SJSA1 (cell line): ENCODE data around the gene IRAK4. TPM values are rescaled to one million over a fixed set of nuclear protein-coding genes. Genes with fewer than 3 reads are reported as not detected.

Experiments
- DNase-seq, 2 experiments: peaks; one replicate each; pipeline ENCODE4 v3.0.0-alpha.2; 2015 to 2020; ENCODE audit warnings: low spot score in 2 of 2, low read depth in 1 of 2
- H3K27ac ChIP-seq: fragments of 250-450 bp; sonication (Bioruptor Pico); 2 replicates; pipeline ENCODE4 v1.5.1; 2020; ENCODE audit warnings: mild to moderate bottlenecking, moderate library complexity
- H3K27me3 ChIP-seq: fragments of 250-450 bp; sonication (Bioruptor Pico); replicated peaks from 2 replicates; pipeline ENCODE4 v1.5.1; 2020; ENCODE audit warnings: mild to moderate bottlenecking, moderate library complexity
- H3K36me3 ChIP-seq: fragments of 250-450 bp; sonication (Bioruptor Pico); 2 replicates; pipeline ENCODE4 v1.5.1; 2020; ENCODE audit warnings: mild to moderate bottlenecking
- H3K4me1 ChIP-seq: fragments of 250-450 bp; sonication (Bioruptor Pico); replicated peaks from 2 replicates; pipeline ENCODE4 v1.6.1; 2021; ENCODE audit warnings: mild to moderate bottlenecking
- H3K4me3 ChIP-seq: fragments of 250-450 bp; sonication (Bioruptor Pico); 2 replicates; pipeline ENCODE4 v1.5.1; 2020; ENCODE audit warnings: mild to moderate bottlenecking
- H3K9me3 ChIP-seq: fragments of 250-450 bp; sonication (Bioruptor Pico); replicated peaks from 2 replicates; pipeline ENCODE4 v1.5.1; 2020; ENCODE audit warnings: mild to moderate bottlenecking
- total RNA-seq: library from RNA; depleted of rRNA; stranded (reverse); fragments of >200 nt; shearing (Covaris generic); gene quantifications from 2 replicates; pipeline ENCODE4 v1.2.3, GENCODE V29; 2014

IRAK4 gene
- total RNA-seq, 1 experiment from 2014 or later, result 25.8 TPM

GRCh38 chr12:43795716-43796280, 37.0 kb downstream of the IRAK4 start:
- H3K36me3 ChIP-seq, result peaks cover 58% of the 10 kb centered on the region
- no peak for DNase-seq
- no peaks in the 10 kb centered on the region for H3K27me3 ChIP-seq

GRCh38 chr12:43797561-43798217, 38.9 kb downstream of the IRAK4 start:
- Histone ChIP-seq H3K36me3 (peaks cover 75% of the 10 kb centered on the region), H3K27ac (no peak overlapping the region; the same call in 1 of the 2 replicates), H3K4me1 (no peaks in the 10 kb centered on the region), H3K9me3 (no peaks in the 10 kb centered on the region), H3K4me3 (no peak overlapping the region), H3K27me3 (no peaks in the 10 kb centered on the region)
- DNase-seq, result no peak

More at GRCh38 chr12:43795716-43796280, 37.0 kb downstream of the IRAK4 start:
- Histone ChIP-seq H3K9me3 (no peaks in the 10 kb centered on the region), H3K4me1 (no peaks in the 10 kb centered on the region), H3K27ac (no peak overlapping the region), H3K4me3 (no peak overlapping the region)

- Histone ChIP-seq H3K36me3 (peaks cover 42% of the 10 kb centered on the region), H3K27ac (peak overlapping the region; percentile 95; the same call in 1 of the 2 replicates), H3K9me3 (no peaks in the 10 kb centered on the region), H3K27me3 (no peaks in the 10 kb centered on the region), H3K4me3 (peak overlapping the region; percentile 92), H3K4me1 (peaks cover 9% of the 10 kb centered on the region)
- DNase-seq, result no peak
These were observed 46.6 kb downstream of the IRAK4 start for GRCh38 chr12:43805149-43805859.

GRCh38 chr12:43805860-43806736, 47.3 kb downstream of the IRAK4 start, which contains the start of gene TWF1:
TWF1 (minus strand) TSS chr12:43806317; CDS start chr12:43806245, 72 bp downstream.
- H3K4me3 ChIP-seq, result peak within 1 kb of the TSS; percentile 92
- H3K27ac ChIP-seq, result peak within 1 kb of the TSS; percentile 95
- no peaks in the 10 kb centered on the region for H3K9me3 ChIP-seq
- DNase-seq, result peak; percentile 77 to 87
- no peaks in the 10 kb centered on the region for H3K27me3 ChIP-seq
- H3K36me3 ChIP-seq, result peaks cover 34% of the 10 kb centered on the region
- H3K4me1 ChIP-seq, result peaks cover 9% of the 10 kb centered on the region

GRCh38 chr12:43806737-43807072, 48.0 kb downstream of the IRAK4 start:
- no peaks in the 10 kb centered on the region for H3K9me3 ChIP-seq
- DNase-seq, result no peak
- H3K27ac ChIP-seq, result peak overlapping the region; percentile 95
- peak overlapping the region; percentile 92 for H3K4me3 ChIP-seq
- H3K27me3 ChIP-seq, result no peaks in the 10 kb centered on the region; the same call in 1 of the 2 replicates
- peaks cover 28% of the 10 kb centered on the region for H3K36me3 ChIP-seq
- peaks cover 9% of the 10 kb centered on the region for H3K4me1 ChIP-seq

- H3K4me3 ChIP-seq, result no peak overlapping the region
- H3K9me3 ChIP-seq, result no peaks in the 10 kb centered on the region
- H3K36me3 ChIP-seq, result peaks cover 21% of the 10 kb centered on the region
- H3K27me3 ChIP-seq, result no peaks in the 10 kb centered on the region; the same call in 1 of the 2 replicates
- H3K4me1 ChIP-seq, result peaks cover 9% of the 10 kb centered on the region
- DNase-seq, result peak in 1 of 2 experiments; percentile 7
- H3K27ac ChIP-seq, result no peak overlapping the region
These were observed 48.6 kb downstream of the IRAK4 start for GRCh38 chr12:43807386-43807785.

GRCh38 chr12:43812057-43812456, 53.3 kb downstream of the IRAK4 start:
- no peak overlapping the region for H3K27ac ChIP-seq
- H3K27me3 ChIP-seq, result no peaks in the 10 kb centered on the region; the same call in 1 of the 2 replicates
- no peaks in the 10 kb centered on the region for H3K36me3 ChIP-seq
- peaks cover 9% of the 10 kb centered on the region for H3K4me1 ChIP-seq
- no peak overlapping the region for H3K4me3 ChIP-seq
- DNase-seq, result no peak
- H3K9me3 ChIP-seq, result no peaks in the 10 kb centered on the region

GRCh38 chr12:43812926-43813325, 54.2 kb downstream of the IRAK4 start:
- H3K4me3 ChIP-seq, result no peak overlapping the region
- no peak for DNase-seq
- no peak overlapping the region for H3K27ac ChIP-seq
- H3K4me1 ChIP-seq, result peaks cover 2% of the 10 kb centered on the region; the same call in 1 of the 2 replicates
- H3K9me3 ChIP-seq, result no peaks in the 10 kb centered on the region
- H3K36me3 ChIP-seq, result no peaks in the 10 kb centered on the region
- no peaks in the 10 kb centered on the region; the same call in 1 of the 2 replicates for H3K27me3 ChIP-seq

- H3K27me3 ChIP-seq, result no peaks in the 10 kb centered on the region; the same call in 1 of the 2 replicates
- no peaks in the 10 kb centered on the region for H3K36me3 ChIP-seq
- H3K4me1 ChIP-seq, result no peaks in the 10 kb centered on the region
- no peaks in the 10 kb centered on the region for H3K9me3 ChIP-seq
- no peak overlapping the region for H3K27ac ChIP-seq
- DNase-seq, result no peak
- H3K4me3 ChIP-seq, result no peak overlapping the region
These were observed 56.7 kb downstream of the IRAK4 start for GRCh38 chr12:43815416-43815815.

- no peak for DNase-seq
- Histone ChIP-seq H3K4me1 (no peaks in the 10 kb centered on the region), H3K27ac (no peak overlapping the region), H3K9me3 (no peaks in the 10 kb centered on the region), H3K36me3 (no peaks in the 10 kb centered on the region), H3K4me3 (no peak overlapping the region), H3K27me3 (no peaks in the 10 kb centered on the region; the same call in 1 of the 2 replicates)
These were observed 57.4 kb downstream of the IRAK4 start for GRCh38 chr12:43816168-43816567.

- Histone ChIP-seq H3K36me3 (no peaks in the 10 kb centered on the region), H3K4me1 (no peaks in the 10 kb centered on the region), H3K27ac (no peak overlapping the region), H3K9me3 (no peaks in the 10 kb centered on the region), H3K4me3 (no peak overlapping the region), H3K27me3 (no peaks in the 10 kb centered on the region)
- no peak for DNase-seq
These were observed 65.5 kb downstream of the IRAK4 start for GRCh38 chr12:43824207-43824775.

GRCh38 chr12:43826681-43827080, 67.9 kb downstream of the IRAK4 start:
- H3K4me3 ChIP-seq, result no peak overlapping the region
- H3K27ac ChIP-seq, result no peak overlapping the region
- no peaks in the 10 kb centered on the region for H3K36me3 ChIP-seq
- no peak for DNase-seq
- H3K9me3 ChIP-seq, result no peaks in the 10 kb centered on the region
- no peaks in the 10 kb centered on the region for H3K27me3 ChIP-seq
- no peaks in the 10 kb centered on the region for H3K4me1 ChIP-seq

GRCh38 chr12:43827093-43827492, 68.3 kb downstream of the IRAK4 start:
- H3K4me1 ChIP-seq, result no peaks in the 10 kb centered on the region
- no peak for DNase-seq
- H3K27me3 ChIP-seq, result peaks cover 3% of the 10 kb centered on the region
- no peak overlapping the region for H3K4me3 ChIP-seq
- no peak overlapping the region for H3K27ac ChIP-seq
- H3K36me3 ChIP-seq, result no peaks in the 10 kb centered on the region
- no peaks in the 10 kb centered on the region for H3K9me3 ChIP-seq
